B cell (primary cell): ENCODE results near the gene CD36. TPM values are rescaled to one million over a fixed set of nuclear protein-coding genes. Genes with fewer than 3 reads are reported as not detected.

Experiments used
- ATAC-seq: fragments of 200-7000 bp; cut with Tn5 transposase; one replicate; pipeline ENCODE4 v1.10.0; 2021; ENCODE audit warnings: low read depth, mild to moderate bottlenecking, moderate number of reproducible peaks, moderate library complexity
- CTCF ChIA-PET: fragments of 350-600 bp; sonication (Branson Sonifier 250); formaldehyde crosslinking; loops from one replicate; lab custom pipeline; 2021; ENCODE audit warnings: antibody characterized with exemption, inconsistent platforms; lab: Charles Lee
- POLR2A ChIA-PET: fragments of 350-600 bp; sonication (Branson Sonifier 250); formaldehyde crosslinking; loops from one replicate; lab custom pipeline; 2021; ENCODE audit warnings: antibody characterized with exemption; lab: Charles Lee
- DNase-seq: peaks from one replicate; pipeline ENCODE4 v3.0.0; 2013
- H2AFZ ChIP-seq: 2 replicates; pipeline ENCODE4 v1.6.1; 2012; ENCODE audit warnings: mild to moderate bottlenecking, low read depth, low read length; ENCODE audit not compliant: insufficient read depth, poor library complexity, severe bottlenecking
- H3K27ac ChIP-seq, 2 donors: 1 replicate in 1 of 2; 2 replicates in 1 of 2; pipeline ENCODE4 v1.5.1; 2012 to 2013; ENCODE audit warnings: low read length in 2 of 2, mild to moderate bottlenecking in 2 of 2, moderate library complexity in 1 of 2
- H3K27me3 ChIP-seq, 4 experiments: fragments of 200-600 bp in 1 of 4; sonication (generic) in 1 of 4; replicated peaks in 1 of 4; 1 replicate in 2 of 4; 2 replicates in 2 of 4; pipeline versions ENCODE4 v1.6.1 to v1.7.0; 2013 to 2016; ENCODE audit warnings: low read length in 3 of 4, mild to moderate bottlenecking in 2 of 4, mixed read lengths in 1 of 4, moderate library complexity in 1 of 4; ENCODE audit not compliant: insufficient read depth in 4 of 4, control insufficient read depth in 3 of 4; ENCODE audit errors: control extremely low read depth in 1 of 4
- H3K36me3 ChIP-seq, 2 experiments: replicated peaks in 1 of 2; 1 replicate in 1 of 2; 2 replicates in 1 of 2; pipeline versions ENCODE4 v1.6.1 to v1.7.1; 2013; ENCODE audit warnings: low read length in 1 of 2; ENCODE audit not compliant: insufficient read depth in 2 of 2, control insufficient read depth in 1 of 2; ENCODE audit errors: control extremely low read depth in 1 of 2, extremely low read depth in 1 of 2
- H3K4me1 ChIP-seq, 2 donors: fragments of 200-600 bp in 1 of 2; sonication (generic) in 1 of 2; 1 replicate in 1 of 2; 2 replicates in 1 of 2; pipeline versions ENCODE4 v1.5.1 to v1.6.1; 2013 to 2017; ENCODE audit warnings: low read length in 2 of 2; ENCODE audit not compliant: control insufficient read depth in 2 of 2, insufficient read depth in 2 of 2
- H3K4me2 ChIP-seq: replicated peaks from 2 replicates; pipeline ENCODE3; 2012; ENCODE audit warnings: mild to moderate bottlenecking, low read depth, low read length; ENCODE audit not compliant: poor library complexity, severe bottlenecking
- H3K4me3 ChIP-seq, 5 experiments: fragments of 200-600 bp in 1 of 5; sonication (generic) in 1 of 5; 1 replicate in 3 of 5; 2 replicates in 2 of 5; pipeline versions ENCODE4 v1.5.1 to v1.7.0; 2011 to 2016; ENCODE audit warnings: low read length in 4 of 5, mild to moderate bottlenecking in 4 of 5, low read depth in 2 of 5, control low read depth in 1 of 5, moderate library complexity in 1 of 5; ENCODE audit not compliant: insufficient read depth in 1 of 5; ENCODE audit errors: control extremely low read depth in 1 of 5, extremely low read depth in 1 of 5
- H3K79me2 ChIP-seq: fragments of 200-600 bp; sonication (generic); one replicate; pipeline ENCODE4 v1.6.0; 2016; ENCODE audit warnings: low read length; ENCODE audit not compliant: control insufficient read depth, insufficient read depth
- H3K9ac ChIP-seq: fragments of 200-600 bp; sonication (generic); 2 replicates; pipeline ENCODE4 v1.6.1; 2017; ENCODE audit warnings: mild to moderate bottlenecking, low read length, moderate library complexity
- H3K9me3 ChIP-seq, 3 donors: one replicate each; pipeline versions ENCODE4 v1.6.1 to v1.7.1; 2013; ENCODE audit warnings: low read length in 2 of 3; ENCODE audit not compliant: control insufficient read depth in 2 of 3, insufficient read depth in 1 of 3; ENCODE audit errors: control extremely low read depth in 1 of 3
- H4K20me1 ChIP-seq: 2 replicates; pipeline ENCODE4 v1.6.0; 2012; ENCODE audit warnings: mild to moderate bottlenecking, low read length; ENCODE audit not compliant: insufficient read depth, control insufficient read depth, poor library complexity, severe bottlenecking
- H3K27ac Mint-ChIP-seq: one replicate; pipeline ENCODE4 v1.8.0; 2021; ENCODE audit warnings: mixed read lengths
- H3K27me3 Mint-ChIP-seq: one replicate; pipeline ENCODE4 v1.8.0; 2021; ENCODE audit warnings: mixed read lengths
- H3K4me1 Mint-ChIP-seq: one replicate; pipeline ENCODE4 v1.8.0; 2021; ENCODE audit warnings: mixed read lengths
- H3K4me3 Mint-ChIP-seq: one replicate; pipeline ENCODE4 v1.8.0; 2021; ENCODE audit warnings: mixed read lengths
- H3K9me3 Mint-ChIP-seq: one replicate; pipeline ENCODE4 v1.8.0; 2022; ENCODE audit warnings: mixed read lengths; ENCODE audit not compliant: insufficient read depth
- EZH2 ChIP-seq: IDR thresholded peaks from 2 replicates; pipeline ENCODE4 v1.6.1; 2012; ENCODE audit warnings: borderline replicate concordance, low read depth, mild to moderate bottlenecking, moderate library complexity, low read length; ENCODE audit not compliant: insufficient read depth, poor library complexity, severe bottlenecking
- whole genome bisulfite sequencing: methylation state at CpG from one replicate; pipeline ENCODE4 v1.1.5; 2013; ENCODE audit warnings: missing lambda C conversion rate; ENCODE audit not compliant: insufficient coverage; 5-methylcytosine and 5-hydroxymethylcytosine counted together
- intact Hi-C: fragments of 100-400 bp; cut with micrococcal nuclease; formaldehyde crosslinking; loops from one replicate; pipeline ENCODE4 v1.10.0; 2022
- polyA plus RNA-seq: library from polyadenylated mRNA; depleted of rRNA; stranded (reverse); fragments of >200 nt; gene quantifications from 2 replicates; pipeline ENCODE4 v1.2.3, GENCODE V29; 2012
- total RNA-seq, 2 donors: library from RNA; stranded (reverse); fragments of 120-200 nt in 1 of 2; gene quantifications; 1 replicate in 1 of 2; 2 replicates in 1 of 2; pipeline versions ENCODE4 v1.2.3 to v1.2.4, GENCODE V29; 2013 to 2022
- TF ChIP-seq, protein P1 (sequence below): fragments of 200-600 bp; IDR thresholded peaks from one replicate; pipeline ENCODE4 v1.8.0; 2022; ENCODE audit warnings: antibody characterized with exemption, mild to moderate bottlenecking

Gene CD36
- total and polyA plus RNA-seq, 2 donors (not counting 1 experiment from before 2014, with no cell fraction given): 0.37 to 2.3 TPM

GRCh38 chr7:80647436-80647835 is 9.0 kb downstream of the CD36 start:
- ATAC-seq: no peak
- CTCF ChIA-PET: no interaction called here
- POLR2A ChIA-PET: no interaction called here
- Histone ChIP-seq H3K27ac (no peak overlapping the region), H3K36me3 (no peaks in the 10 kb centered on the region), H2AFZ (no peak overlapping the region), H3K9me3 (no peaks in the 10 kb centered on the region), H3K79me2 (no peaks in the 10 kb centered on the region), H4K20me1 (no peaks in the 10 kb centered on the region), H3K27me3 (no peaks in the 10 kb centered on the region), H3K4me1 (no peaks in the 10 kb centered on the region), H3K9ac (no peak overlapping the region), H3K4me2 (no peak overlapping the region), H3K4me3 (no peak overlapping the region)
- intact Hi-C loops: no loop called here
- no peaks in the 10 kb centered on the region for H3K4me1 Mint-ChIP-seq
- no peak for DNase-seq
- H3K4me3 Mint-ChIP-seq: no peak overlapping the region
- no peaks in the 10 kb centered on the region for H3K9me3 Mint-ChIP-seq
- TF ChIP-seq, protein P1, sequence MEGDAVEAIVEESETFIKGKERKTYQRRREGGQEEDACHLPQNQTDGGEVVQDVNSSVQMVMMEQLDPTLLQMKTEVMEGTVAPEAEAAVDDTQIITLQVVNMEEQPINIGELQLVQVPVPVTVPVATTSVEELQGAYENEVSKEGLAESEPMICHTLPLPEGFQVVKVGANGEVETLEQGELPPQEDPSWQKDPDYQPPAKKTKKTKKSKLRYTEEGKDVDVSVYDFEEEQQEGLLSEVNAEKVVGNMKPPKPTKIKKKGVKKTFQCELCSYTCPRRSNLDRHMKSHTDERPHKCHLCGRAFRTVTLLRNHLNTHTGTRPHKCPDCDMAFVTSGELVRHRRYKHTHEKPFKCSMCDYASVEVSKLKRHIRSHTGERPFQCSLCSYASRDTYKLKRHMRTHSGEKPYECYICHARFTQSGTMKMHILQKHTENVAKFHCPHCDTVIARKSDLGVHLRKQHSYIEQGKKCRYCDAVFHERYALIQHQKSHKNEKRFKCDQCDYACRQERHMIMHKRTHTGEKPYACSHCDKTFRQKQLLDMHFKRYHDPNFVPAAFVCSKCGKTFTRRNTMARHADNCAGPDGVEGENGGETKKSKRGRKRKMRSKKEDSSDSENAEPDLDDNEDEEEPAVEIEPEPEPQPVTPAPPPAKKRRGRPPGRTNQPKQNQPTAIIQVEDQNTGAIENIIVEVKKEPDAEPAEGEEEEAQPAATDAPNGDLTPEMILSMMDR: no peak
- TF ChIP-seq EZH2: no peak
- no CpG with 5 or more reads among the region's 3 CpGs for WGBS
- H3K27ac Mint-ChIP-seq: no peak overlapping the region
- H3K27me3 Mint-ChIP-seq: no peaks in the 10 kb centered on the region

DNA sequence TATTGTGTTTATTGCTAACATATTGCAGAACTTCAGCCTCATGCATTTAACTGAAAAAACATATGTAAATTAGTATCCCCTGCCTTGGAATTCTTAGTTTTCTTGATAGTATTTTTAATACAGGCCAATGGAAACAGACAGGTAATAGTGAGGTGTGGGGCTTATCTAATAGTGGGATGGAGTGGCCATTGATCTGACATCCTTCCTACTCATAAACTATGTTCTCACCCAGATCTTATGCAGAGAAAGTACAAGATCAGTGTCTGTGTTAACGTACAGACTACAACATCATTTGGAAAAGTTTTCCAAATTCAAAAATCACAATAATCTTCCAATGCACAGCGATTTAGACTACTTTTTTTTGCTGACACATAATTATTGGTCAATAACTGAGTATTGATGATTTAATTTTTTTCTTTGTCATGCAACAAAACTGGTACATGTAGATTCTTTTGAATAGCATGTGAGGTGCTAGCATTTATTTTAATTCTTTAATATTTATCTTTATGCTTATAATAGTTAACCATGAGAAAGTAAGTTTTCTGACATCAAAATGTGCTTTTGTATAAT is 9.7 kb downstream of the CD36 start:
- no peaks in the 10 kb centered on the region for H3K9me3 Mint-ChIP-seq
- H3K36me3 ChIP-seq: no peaks in the 10 kb centered on the region
- H3K4me3 Mint-ChIP-seq: no peak overlapping the region
- H3K27me3 ChIP-seq: no peaks in the 10 kb centered on the region
- ChIA-PET CTCF (no interaction called here), POLR2A (no interaction called here)
- no peaks in the 10 kb centered on the region for H4K20me1 ChIP-seq
- no peak overlapping the region for H3K4me2 ChIP-seq
- no peak overlapping the region for H2AFZ ChIP-seq
- H3K9ac ChIP-seq: no peak overlapping the region
- intact Hi-C loops: no loop called here
- no peak overlapping the region for H3K27ac ChIP-seq
- ATAC-seq (no peak), DNase-seq (no peak)
- no peaks in the 10 kb centered on the region for H3K27me3 Mint-ChIP-seq
- H3K4me1 ChIP-seq: no peaks in the 10 kb centered on the region
- no peaks in the 10 kb centered on the region for H3K4me1 Mint-ChIP-seq
- TF ChIP-seq, protein P1: no peak
- TF ChIP-seq EZH2: no peak
- H3K27ac Mint-ChIP-seq: no peak overlapping the region
- no CpG with 5 or more reads among the region's 2 CpGs for WGBS
- H3K79me2 ChIP-seq: no peaks in the 10 kb centered on the region
- H3K9me3 ChIP-seq: no peaks in the 10 kb centered on the region
- H3K4me3 ChIP-seq: no peak overlapping the region
